AG04449 (cell line): Measurements from ENCODE around the gene SLC14A1.

Source experiments
- CTCF ChIA-PET: fragments of 350-600 bp; formaldehyde crosslinking; extraction: SDS; loops from one replicate; lab custom pipeline; 2021; ENCODE audit warnings: antibody characterized with exemption; lab: Yijun Ruan, JAX
- POLR2A ChIA-PET: fragments of 400-600, 350-600 bp; formaldehyde crosslinking; extraction: SDS; loops from one replicate; lab custom pipeline; 2020; ENCODE audit warnings: antibody characterized with exemption, inconsistent platforms; lab: Yijun Ruan, JAX
- DNase-seq: peaks from one replicate; pipeline ENCODE4 v3.0.0-alpha.2; 2010; ENCODE audit warnings: low read depth, low spot score
- H3K4me3 ChIP-seq: 2 replicates; pipeline ENCODE4 v1.5.1; 2011; ENCODE audit warnings: low read depth, mild to moderate bottlenecking, control low read depth, low read length
- CTCF ChIP-seq: IDR thresholded peaks from one replicate; pipeline ENCODE4 v1.5.1; 2011; ENCODE audit warnings: mild to moderate bottlenecking, moderate library complexity, low read length, control low read depth, inconsistent platforms; ENCODE audit not compliant: insufficient read depth; ENCODE audit errors: missing control alignments

SLC14A1 gene

GRCh38 chr18:45712061-45712460 lies 11.9 kb upstream of the SLC14A1 start:
- TF ChIP-seq CTCF: no peak
- no peak overlapping the region for H3K4me3 ChIP-seq
- DNase-seq: no peak
- ChIA-PET CTCF (interaction anchor here (1.0 to 2.9 kb wide), 4 partner anchors 11 to 167 kb away, joined by 4 to 14 read pairs (median 6); partner anchors contain the start of gene SLC14A1), POLR2A (no interaction called here)

- ChIA-PET POLR2A (no interaction called here), CTCF (interaction anchor here (1.8 kb wide), 1 partner anchor 126 kb away, joined by 5 read pairs; no protein-coding TSS in a partner anchor)
- DNase-seq: no peak
These were observed 10.7 kb upstream of the SLC14A1 start for GRCh38 chr18:45713239-45713638.

GRCh38 chr18:45715212-45715780 lies 8.7 kb upstream of the SLC14A1 start:
- CTCF ChIA-PET: interaction anchor here (0.6 to 1.7 kb wide), 2 partner anchors 7 to 10 kb away, joined by 3 to 6 read pairs; no protein-coding TSS in a partner anchor
- POLR2A ChIA-PET: no interaction called here
- H3K4me3 ChIP-seq: no peak overlapping the region
- DNase-seq: no peak
- TF ChIP-seq CTCF: no peak

More at GRCh38 chr18:45713239-45713638, 10.7 kb upstream of the SLC14A1 start:
- no peak for TF ChIP-seq CTCF
- no peak overlapping the region for H3K4me3 ChIP-seq

GRCh38 chr18:45719106-45719505 lies 4.9 kb upstream of the SLC14A1 start:
- TF ChIP-seq CTCF: no peak
- POLR2A ChIA-PET: no interaction called here
- no peak for DNase-seq
- CTCF ChIA-PET: interaction anchor here (0.7 to 8.3 kb wide), 6 partner anchors 10 to 159 kb away, joined by 3 to 80 read pairs (median 6); no protein-coding TSS in a partner anchor
- H3K4me3 ChIP-seq: no peak overlapping the region

GRCh38 chr18:45722899-45723298 lies 1.1 kb upstream of the SLC14A1 start:
- peak; percentile 95 for TF ChIP-seq CTCF
- DNase-seq: no peak
- H3K4me3 ChIP-seq: no peak overlapping the region
- ChIA-PET POLR2A (no interaction called here), CTCF (interaction anchor here (0.6 to 8.3 kb wide), 32 partner anchors 9 to 169 kb away, joined by 3 to 80 read pairs (median 6); no protein-coding TSS in a partner anchor)

GRCh38 chr18:45724601-45725000 lies 620 bp downstream of the SLC14A1 start:
- TF ChIP-seq CTCF: no peak
- CTCF ChIA-PET: interaction anchor here (0.8 to 8.3 kb wide), 12 partner anchors 10 to 185 kb away, joined by 3 to 80 read pairs (median 11); no protein-coding TSS in a partner anchor
- no peak overlapping the region for H3K4me3 ChIP-seq
- POLR2A ChIA-PET: no interaction called here
- DNase-seq: no peak
